Ecto neural progenitor cell (in vitro differentiated cells): Measurements from ENCODE around the gene PRELID2.
"Not testable (repeated sequence)": the region's sequence is repeated elsewhere in the genome, so short reads cannot be mapped to it uniquely, and the experiment has no call there.

Experiments
- DNase-seq: peaks from one replicate; pipeline ENCODE4 v3.0.0-alpha.2; 2018; ENCODE audit warnings: low spot score

Gene PRELID2

DNA sequence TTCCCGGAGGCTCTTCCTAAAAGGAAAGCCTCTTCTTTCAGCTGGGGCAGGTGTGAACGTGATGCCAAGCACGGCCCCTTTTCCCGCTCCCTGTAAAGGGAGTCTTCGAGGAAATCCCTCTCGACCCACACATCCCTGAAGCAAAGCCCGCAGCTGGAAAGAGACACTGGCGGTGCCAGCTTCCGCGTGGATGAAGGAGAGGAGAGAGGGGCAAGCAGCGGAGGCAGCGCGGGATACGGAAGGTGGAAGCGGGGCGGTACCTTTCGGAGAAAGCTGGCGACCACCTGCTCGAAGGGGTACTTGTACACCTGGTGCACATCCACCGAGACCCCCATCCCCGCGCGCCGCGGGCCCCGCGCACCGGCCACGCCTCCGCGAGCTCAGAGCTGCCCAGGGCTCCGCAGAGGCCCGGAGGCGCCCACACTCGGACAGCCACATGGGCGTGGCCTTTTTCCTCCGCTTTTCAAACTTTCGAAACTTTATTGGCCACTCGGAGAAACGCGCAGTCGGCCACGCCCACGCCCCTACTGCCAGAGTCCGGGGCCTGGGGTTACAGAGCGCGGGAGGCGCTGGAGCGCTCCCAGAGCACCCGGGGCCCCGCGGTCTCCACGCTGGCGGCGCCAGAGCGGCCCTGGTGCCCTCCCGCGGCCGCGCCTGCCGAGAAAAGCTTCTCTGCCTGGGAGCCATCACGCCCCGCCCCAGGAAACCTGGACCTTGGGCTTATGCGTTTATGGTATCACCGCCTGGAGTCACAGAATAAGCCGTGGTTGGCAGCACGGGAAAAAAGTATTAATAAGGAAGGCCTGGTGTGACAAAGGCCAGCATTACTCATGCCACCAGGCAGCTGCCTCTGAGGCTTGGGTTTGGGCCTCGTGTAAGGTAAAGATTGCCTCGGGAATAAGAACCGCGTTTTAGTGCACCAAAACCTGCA lies at the start of gene PRELID2:
Gene PRELID2 (minus strand): TSS at position 426 of the 931 bp plus-strand sequence. CDS start 91 bp downstream, at position 335.
- peak; percentile 90 for DNase-seq

DNA sequence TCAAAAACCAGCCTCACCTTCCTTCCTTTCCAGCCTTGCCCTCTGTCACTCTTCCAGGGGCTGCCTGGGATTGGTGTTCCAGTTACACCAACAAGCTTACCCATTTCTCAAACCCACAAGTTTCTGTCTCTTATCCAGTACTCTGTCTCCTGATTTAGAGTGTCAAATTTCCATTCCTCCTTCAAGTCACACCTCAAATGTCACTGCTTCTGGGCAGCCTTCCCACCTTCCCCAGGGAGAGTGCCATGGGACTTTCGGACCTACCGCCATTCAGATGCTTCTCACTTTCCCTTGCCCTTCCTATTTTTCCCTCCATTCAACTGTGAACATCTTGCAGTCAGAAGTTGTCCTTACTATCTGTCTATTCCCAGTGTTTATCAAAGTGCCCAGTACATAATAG lies 39.6 kb upstream of the PRELID2 start:
- DNase-seq, result no peak

DNA sequence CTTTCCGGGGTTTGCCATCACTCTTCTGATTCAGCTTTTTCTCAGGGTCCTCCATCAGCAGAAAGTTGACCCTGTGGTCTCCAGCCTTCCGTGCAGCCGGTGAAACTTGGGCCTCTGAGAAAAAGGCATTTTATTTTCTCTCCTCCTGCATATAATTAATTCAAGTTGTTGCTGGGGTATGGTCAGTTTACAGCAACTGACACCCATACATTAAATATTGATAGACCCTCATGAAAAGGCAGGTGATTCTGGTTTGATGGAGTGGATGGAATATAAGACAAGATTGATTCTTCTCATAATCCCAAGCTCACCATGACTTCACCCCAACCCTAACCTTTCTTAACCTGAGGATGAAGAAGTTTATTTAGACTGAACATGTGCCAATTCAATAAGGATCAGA lies 37.8 kb upstream of the PRELID2 start, which contains the start of gene GRXCR2:
Gene GRXCR2 (minus strand): TSS at position 101 of the 400 bp plus-strand sequence. CDS start 46 bp downstream, at position 55.
- no peak for DNase-seq

DNA sequence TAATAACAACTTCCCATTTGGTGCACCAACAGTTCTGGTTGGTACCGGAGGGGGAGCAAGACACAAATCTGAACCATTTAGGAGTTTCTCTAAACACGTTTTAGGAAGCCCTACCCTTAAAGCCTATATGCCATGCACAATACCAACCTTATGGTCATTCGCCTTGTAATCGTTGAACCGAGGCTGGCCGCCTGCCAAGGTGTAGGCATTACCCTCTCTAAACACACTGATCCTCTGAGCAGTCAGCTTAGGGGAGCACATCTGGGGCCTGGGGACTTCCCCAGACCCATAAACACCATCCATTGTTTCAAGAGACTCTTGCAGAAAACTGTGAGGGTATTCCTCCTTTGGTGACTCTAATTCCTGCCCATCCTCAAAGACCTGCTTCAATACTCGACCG lies 37.3 kb upstream of the PRELID2 start:
- no peak for DNase-seq

DNA sequence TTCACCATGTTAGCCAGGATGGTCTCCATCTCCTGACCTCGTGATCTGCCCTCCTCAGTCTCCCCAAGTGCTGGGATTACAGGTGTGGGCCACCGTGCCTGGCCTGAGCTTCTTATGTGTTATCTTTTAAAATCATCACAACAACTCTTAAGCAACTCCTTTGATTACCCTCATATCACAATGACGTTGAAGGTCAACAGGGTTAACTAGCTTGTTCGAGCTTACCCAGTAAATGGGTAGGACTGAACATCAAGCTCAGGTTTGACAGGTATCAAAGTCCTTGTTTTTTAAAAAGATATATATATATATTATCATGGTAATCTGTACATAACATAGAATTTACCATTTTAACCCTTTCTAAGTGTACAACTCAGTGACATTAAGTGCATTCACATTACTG lies 34.6 kb upstream of the PRELID2 start:
- no peak for DNase-seq

DNA sequence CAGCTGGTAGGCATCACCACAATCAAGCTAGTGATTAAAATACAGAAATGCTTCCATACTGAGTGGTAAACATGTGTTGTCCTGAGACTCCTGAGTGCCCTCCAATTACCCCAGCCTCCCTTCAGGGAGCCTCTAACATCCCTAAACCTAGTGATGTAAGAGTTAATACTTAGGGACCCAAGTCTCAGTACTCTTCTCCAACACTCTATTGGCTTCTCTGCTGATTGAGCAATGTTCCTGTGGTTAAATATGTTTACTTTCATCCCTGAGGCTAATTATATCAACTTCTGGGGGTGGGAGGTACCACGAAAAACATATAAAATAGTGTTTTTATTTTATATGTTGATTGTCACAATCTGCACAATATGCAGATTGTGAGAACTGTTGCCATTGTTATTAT lies 32.7 kb upstream of the PRELID2 start:
- DNase-seq, result no peak

DNA sequence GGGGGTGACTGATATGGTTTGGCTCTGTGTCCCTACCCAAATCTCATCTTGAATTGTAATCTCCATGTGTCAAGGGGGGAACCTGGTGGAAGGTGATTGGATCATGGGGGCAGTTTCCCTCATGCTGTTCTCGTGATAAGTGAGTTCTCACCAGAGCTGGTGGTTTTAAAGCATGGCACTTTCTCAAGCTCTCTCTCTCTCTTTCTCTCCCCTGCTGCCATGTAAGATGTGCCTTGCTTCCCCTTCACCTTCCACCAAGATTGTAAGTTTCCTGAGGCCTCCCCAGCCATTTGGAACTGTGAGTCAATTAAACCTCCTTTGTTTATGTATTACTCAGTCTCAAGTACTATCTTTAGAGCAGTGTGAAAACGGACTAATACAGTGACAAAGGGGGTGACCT lies 29.3 kb upstream of the PRELID2 start:
- DNase-seq, result not testable (repeated sequence)

DNA sequence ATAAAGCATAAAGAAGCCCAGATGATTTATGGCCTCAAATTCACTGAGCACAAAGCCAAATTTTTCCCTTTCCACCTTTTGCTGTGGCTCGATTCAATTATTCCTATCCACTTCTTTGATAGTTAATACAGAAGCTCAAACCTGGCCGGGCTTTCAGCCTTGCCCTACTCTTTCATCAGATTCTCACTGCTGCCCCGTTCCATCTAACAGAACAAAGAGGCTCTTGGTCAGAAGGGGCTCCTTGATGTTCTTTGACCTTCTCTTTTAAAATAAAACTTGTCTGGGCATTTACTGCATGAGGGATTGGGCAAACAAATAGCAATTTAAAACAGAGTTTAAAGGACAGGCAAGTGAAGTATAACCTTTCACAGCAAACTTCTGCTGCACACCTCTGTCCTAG lies 27.9 kb upstream of the PRELID2 start:
- no peak for DNase-seq

DNA sequence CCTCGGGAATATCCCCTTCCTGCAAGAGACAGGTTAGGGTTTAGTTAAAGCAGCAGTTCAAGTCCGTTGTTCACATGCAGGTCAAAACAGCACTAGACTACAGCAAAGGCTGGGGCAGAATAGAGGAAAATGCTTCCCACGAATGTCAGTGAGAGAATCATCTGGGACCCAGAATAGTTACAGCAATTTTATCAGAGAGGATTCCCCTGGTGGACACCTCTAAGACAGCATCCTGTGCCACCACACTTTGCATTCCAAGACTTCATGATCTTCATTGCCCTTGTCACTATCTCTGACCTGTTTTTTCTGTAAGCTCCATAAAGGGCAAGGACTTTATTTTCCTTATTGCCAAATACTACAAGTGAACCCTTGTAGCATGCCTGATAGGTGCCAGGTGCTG lies 24.8 kb upstream of the PRELID2 start:
- DNase-seq, result no peak

DNA sequence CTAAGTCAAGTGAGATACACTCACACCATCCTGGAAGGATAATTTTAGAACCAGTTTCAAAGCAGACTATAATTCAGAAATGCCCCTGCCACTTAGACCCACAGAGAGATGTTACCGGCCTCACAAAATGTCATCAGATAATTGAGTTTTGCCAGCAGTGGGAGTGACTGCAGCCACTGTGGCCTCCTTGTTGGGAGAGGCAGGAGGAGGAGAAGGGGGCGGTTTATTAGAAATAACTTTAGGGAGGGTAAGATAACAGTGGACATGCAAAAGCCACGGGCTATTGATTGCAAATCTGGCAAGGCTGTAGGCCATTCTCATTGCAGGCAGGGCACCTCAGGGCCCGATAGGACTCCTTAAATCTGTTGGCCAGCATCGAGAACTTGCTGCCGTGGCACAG lies 24.3 kb upstream of the PRELID2 start:
- no peak for DNase-seq

DNA sequence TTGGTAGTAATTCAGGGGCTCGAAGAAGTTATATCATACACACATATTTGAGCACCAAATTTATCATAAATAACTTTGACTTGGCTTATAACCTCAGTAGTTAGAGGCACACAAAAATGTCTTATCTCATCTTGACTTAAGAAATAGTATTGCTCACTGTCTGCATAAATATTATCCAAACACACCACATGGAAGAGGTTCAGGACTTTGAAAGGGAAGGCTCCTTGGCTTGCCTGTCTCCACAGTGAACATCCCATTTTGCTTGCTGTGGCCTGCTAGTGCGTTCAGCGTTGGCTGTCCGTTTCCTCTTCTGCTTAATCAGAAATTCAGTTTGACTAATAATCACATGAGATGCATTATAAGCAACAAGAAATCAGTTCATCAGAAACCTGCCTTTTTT lies 23.8 kb upstream of the PRELID2 start:
- DNase-seq, result no peak

DNA sequence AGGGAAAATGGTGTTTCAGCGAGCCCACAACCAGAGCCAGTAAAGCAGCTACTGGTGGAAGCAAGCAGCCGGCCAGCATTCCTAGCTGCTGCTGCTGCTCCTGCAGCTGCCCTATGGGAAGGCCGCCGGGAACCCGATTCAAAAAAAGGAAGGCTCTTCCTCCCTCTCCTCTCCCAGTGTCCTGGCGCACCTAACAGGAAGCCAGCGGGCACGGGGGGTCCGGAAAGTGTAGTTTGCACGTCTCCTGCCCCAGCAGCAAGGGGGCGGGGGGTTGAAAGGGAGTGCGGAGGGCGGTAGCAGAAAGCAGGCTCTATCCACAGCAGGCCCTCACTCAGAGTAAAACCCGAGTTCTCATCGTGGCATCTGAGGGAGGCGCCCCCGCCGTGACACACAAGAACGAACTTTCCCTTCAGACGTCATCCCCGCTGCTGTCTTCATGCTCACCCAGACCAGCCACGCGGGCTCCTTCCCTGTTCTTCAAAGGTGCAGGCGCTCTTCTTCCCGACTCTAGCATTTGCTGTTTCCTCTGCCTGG lies 21.2 kb upstream of the PRELID2 start:
- DNase-seq, result peak; percentile 67

DNA sequence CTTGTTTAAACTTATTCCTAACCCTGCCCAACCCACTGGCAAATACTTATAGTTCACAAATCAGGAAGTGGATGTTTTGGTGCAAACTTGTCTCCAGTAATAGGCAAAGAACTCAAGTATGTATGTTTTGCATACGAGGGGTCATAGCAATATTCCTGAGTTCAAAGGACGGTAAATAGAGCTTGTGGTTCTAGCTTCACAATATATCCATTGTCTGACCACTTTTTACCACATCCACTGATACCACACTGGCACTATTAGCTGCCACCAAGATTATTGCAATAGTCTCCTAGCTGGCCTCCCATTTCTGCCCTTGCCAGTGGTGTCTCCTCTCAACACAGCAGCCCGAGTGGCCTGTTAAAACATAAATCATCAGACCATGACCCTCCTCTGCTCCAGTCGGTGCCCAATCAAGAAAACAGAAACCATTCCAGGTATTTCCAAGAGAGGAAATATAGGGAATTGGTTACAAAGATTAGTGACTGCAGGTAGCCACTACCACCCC lies 20.7 kb upstream of the PRELID2 start:
- DNase-seq, result no peak

DNA sequence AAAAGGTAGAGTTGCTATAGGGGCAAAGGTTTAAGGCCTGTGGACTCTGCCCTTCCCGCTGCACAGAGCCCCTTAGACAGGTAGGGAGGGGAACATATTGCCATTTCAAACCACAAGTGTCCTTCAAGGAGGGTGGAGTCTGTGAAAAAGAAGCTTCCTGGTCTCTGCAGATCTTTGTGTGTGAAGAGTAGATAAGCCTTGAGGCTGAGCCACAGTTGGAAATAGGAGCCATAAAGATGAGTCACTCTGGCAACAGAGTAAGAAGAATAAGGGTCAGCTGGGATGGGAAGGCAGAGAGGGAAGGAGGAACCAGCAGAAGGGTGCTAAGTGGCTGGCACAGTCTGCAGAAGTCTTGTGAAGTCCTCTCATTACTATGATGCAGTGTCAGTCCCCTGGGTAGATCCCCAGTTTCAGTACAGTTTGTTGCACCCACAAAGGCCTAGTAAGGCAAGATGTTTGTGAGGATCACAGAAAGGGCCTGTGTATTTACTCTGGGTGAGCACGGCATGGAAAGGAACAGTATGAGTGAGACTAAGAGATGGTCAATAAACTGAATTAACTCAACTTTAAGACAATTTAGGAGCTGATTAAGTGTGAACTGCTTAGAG lies 19.6 kb upstream of the PRELID2 start:
- no peak for DNase-seq

DNA sequence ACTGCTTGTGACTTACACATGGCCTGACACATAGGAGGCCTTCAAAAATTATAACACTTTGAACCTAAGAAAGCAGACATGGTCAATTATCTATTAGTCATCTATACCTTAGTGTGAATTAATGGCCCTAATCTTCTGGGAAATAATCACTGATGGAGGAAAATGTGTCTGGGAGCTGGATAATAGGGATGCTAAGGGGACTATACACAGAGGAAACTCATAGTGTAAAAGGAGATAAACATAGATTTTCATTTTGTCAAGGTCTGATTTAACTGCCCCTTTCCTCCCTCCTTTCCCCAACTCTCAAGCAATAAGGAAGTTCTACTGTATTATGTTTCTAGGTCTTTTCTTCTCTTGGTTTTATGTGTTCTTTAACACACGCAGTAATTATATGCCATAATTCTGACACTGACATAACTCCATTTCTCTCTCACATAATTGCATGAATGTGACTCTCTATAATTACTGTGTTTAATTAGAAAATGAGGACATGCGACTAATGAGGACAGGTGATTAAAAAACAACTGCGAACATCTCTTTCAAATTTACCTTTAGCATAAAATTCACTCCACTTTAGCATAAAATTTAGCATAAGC lies 18.7 kb upstream of the PRELID2 start:
- DNase-seq, result no peak

DNA sequence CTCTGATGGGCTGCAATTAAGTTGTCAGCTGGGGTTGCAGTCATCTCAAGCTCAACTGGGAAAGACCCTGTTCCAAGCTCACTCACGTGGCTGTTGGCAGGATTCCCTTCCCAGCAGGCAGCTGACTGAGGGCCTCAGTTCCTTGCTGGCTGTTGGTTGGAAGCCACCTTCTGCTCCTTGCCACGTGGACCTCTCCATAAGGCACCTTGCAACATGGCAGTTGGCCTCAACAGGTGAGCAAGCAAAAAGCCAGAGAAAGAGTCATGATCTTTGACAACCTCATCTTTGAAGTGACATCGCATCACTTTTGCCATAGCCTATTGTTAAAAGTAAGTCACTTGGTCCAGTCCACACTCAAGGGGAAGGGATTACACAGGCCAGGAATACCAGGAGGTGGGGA lies 17.8 kb upstream of the PRELID2 start:
- no peak for DNase-seq

DNA sequence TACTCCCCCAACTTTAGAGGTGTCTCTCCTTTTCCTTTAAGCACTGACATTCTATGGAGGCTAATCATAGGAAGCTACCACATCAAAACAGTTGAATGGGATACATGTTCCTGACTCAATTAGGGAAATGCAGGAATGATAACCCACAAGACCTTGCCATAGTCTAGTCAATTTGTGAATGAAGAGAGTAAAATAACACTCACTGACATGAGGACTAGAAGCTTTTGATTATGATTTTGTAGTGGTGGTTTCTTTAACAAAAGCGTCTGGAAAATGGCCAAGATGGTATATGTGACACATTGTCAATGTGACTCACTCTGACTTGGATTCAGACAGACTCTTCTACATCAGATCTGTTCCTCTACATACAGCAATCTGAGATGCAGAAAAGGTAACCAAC lies 13.7 kb upstream of the PRELID2 start:
- DNase-seq, result no peak

DNA sequence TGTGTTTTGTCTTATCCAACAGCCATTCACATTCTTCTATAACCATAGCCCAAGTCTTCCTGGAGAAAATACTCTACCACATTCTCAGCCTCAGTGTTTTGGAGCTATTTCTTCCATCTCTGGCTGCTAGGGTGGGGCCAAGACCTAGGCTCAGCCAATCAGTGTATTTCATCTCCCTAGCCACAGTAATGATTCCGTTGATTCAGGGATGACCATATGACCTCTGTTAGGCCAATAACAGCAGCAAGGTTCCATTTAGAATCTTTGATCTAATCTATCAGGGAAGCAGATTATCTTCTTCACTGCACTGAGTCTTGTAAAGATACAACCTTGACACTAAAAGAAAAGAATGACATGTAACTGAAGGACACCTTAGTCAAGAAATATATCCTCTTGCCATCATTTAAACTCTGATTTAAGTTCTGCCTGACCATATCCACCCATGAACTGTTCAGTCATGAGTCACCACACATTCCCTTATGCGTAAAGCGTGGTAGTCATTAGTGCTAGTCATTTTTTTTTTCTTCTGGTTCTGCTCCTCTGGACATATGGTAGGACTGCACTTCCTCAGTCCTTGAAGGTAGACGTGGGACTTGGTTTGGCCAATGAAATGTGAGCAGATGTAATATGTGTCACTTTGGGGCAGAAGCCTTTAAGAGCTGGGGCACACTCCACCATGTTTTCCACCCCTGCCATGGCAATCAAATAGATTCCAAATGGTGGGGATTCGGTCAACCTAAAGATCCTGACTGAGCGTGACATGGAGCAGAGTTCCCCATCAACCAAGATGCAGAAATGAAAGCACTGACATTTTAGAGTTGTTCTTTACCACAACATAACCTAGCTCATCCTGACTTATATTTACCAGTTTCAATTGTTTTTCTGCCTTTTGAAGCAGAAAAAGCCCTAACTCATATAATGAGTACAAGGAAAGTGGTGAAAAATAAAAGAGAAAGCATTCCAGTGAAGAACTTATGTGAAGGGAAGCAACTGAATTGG lies 12.7 kb upstream of the PRELID2 start:
- no peak for DNase-seq

DNA sequence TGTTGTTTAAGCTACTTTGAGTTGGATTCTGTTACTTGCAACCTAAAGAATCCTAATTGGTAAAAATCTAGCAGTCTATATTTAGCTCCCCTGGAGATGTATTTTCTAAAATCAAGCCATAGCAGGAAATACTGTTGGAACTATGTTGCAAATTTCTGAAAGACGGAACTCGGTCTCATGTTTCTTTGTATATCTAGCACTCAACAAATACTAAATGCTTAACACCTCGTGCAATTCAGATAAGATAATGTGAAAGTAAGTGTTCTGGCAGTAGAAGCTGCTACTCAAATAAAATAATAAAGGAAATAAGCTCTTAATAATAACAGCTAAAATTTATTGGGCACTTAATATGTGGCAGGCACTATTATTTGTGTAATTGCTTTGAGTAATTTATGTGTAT lies 10.9 kb upstream of the PRELID2 start:
- DNase-seq, result no peak

DNA sequence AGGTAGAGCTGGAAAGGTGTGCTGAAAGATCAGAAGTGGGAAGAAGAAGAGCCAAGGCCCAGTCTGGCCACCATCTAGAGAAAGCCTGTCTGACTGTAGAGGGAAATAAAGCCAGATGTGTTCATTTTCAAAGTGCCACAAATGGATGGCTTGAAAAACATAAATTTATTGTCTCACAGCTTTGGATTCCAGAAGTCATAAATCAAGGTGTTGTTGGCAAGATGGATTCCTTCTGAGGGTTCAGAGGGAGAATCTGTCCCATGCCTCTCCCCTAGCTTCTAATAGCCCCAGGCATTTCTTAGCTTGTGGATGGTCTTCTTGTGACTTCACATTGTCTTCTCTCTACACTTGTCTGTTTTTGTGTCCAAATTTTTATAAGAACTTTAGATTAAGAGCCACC lies 6.2 kb upstream of the PRELID2 start:
- DNase-seq, result no peak

DNA sequence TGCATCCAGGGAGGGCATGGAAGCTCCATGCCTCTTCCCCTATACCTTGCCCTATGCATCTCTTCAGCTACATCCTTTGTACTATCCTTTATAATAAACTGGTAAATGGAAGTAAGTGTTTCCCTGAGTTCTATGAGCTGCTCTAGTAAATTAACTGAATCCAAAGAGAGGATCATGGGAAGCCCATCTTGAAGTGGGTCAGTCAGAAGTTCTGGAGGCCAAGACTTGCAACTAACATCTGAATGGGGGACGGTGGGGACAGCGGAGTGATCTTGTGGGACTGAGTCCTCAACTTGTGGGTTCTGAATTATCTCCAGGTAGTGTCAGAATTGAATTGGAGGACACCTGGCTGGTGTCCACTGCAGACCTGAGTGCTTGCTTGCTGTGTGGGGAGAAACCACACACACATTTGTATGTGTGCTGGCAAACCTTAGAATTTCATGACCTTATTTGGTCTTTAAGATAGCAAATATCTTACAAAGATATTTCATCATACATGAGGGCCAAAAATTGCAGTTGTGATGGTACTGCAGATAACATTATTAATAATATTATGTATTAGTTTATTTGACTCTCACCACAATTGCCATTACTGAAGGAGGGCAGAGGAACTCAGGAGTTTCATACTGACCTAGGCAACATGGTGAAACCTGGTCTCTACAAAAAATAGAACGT lies 5.5 kb upstream of the PRELID2 start:
- no peak for DNase-seq
